Measurements from ENCODE around the gene BPIFA1.

DNA sequence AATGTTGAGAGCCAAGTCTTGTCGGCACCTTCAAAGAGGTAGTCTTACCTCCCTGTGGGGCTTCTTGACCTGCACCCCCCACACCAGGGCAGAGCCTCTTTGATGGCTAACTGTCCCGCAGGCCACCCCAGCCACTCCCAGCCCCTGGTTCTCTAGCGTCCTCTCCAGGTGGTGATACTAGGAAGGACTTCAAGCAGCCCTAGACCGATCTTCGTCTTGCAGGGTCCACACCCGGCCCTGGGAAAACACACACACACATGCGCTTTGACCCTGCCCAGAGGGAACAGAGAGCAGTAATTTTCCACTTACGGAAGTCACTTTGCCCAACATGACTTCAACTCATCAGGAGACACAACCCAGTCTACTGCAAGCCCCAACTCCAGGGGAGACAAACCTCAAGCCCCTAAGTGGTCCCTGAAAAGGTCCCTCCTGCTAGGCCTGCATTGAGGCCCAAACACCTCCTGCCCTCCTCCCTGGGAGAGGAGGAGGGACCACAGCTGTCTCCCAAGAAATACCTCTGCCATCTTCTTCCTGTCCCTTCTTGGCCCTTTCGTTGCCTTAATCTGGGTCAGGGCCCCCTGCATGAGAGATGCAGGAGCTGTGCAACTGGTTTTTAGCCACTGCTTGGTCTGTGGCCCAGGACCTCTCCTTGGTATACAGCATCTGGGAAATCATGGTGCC is 44.3 kb downstream of the BPIFA1 start:
- TF ChIP-seq, protein P1, sequence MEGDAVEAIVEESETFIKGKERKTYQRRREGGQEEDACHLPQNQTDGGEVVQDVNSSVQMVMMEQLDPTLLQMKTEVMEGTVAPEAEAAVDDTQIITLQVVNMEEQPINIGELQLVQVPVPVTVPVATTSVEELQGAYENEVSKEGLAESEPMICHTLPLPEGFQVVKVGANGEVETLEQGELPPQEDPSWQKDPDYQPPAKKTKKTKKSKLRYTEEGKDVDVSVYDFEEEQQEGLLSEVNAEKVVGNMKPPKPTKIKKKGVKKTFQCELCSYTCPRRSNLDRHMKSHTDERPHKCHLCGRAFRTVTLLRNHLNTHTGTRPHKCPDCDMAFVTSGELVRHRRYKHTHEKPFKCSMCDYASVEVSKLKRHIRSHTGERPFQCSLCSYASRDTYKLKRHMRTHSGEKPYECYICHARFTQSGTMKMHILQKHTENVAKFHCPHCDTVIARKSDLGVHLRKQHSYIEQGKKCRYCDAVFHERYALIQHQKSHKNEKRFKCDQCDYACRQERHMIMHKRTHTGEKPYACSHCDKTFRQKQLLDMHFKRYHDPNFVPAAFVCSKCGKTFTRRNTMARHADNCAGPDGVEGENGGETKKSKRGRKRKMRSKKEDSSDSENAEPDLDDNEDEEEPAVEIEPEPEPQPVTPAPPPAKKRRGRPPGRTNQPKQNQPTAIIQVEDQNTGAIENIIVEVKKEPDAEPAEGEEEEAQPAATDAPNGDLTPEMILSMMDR (IDR thresholded peaks at IDR 0.05) = no peak
- TF ChIP-seq EP300 (IDR thresholded peaks at IDR 0.05) (no peak), POLR2A (IDR thresholded peaks at IDR 0.05) (no peak)

Measured in tibial nerve (tissue), 4 donors.